NK-92 (cell line): ENCODE data around the gene PNMT.
"Not testable (repeated sequence)": the region's sequence is repeated elsewhere in the genome, so short reads cannot be mapped to it uniquely, and the experiment has no call there.

ENCODE experiments used
- DNase-seq: peaks from one replicate; lab custom pipeline; 2025; ENCODE audit not compliant: unreplicated experiment; lab: John Stamatoyannopoulos, UW

PNMT gene

GRCh38 chr17:39705786-39706348 lies 37.6 kb downstream of the PNMT start:
- DNase-seq = no peak

GRCh38 chr17:39706383-39706782 lies 38.1 kb downstream of the PNMT start:
- no peak for DNase-seq

GRCh38 chr17:39706921-39707337 lies 38.7 kb downstream of the PNMT start:
- DNase-seq = no peak

GRCh38 chr17:39709319-39709997 lies 41.2 kb downstream of the PNMT start:
- no peak for DNase-seq

- no peak for DNase-seq
Observed at GRCh38 chr17:39709998-39710964, 42.0 kb downstream of the PNMT start.

- DNase-seq = not testable (repeated sequence)
Observed at GRCh38 chr17:39711071-39711470, 42.8 kb downstream of the PNMT start.

GRCh38 chr17:39711851-39712250 lies 43.6 kb downstream of the PNMT start:
- DNase-seq = no peak

GRCh38 chr17:39714234-39714633 lies 46.0 kb downstream of the PNMT start:
- DNase-seq = no peak

GRCh38 chr17:39715375-39716072 lies 47.3 kb downstream of the PNMT start:
- no peak for DNase-seq

GRCh38 chr17:39716073-39716818 lies 48.0 kb downstream of the PNMT start:
- DNase-seq = no peak

- DNase-seq = no peak
Observed at GRCh38 chr17:39716879-39717536, 48.8 kb downstream of the PNMT start.

- no peak for DNase-seq
Observed at GRCh38 chr17:39717660-39718059, 49.4 kb downstream of the PNMT start.

GRCh38 chr17:39719563-39720355 lies 51.5 kb downstream of the PNMT start:
- DNase-seq = no peak
